ENCODE results near the gene OSGEPL1.
"Not testable (repeated sequence)": the region's sequence is repeated elsewhere in the genome, so short reads cannot be mapped to it uniquely, and the experiment has no call there.

The OSGEPL1 gene

GRCh38 chr2:189762551-189763298, at the start of gene OSGEPL1:
OSGEPL1 (minus strand) TSS chr2:189762792; CDS start chr2:189761640, 1,152 bp downstream.
- DNase-seq (ENCODE audit: insufficient read length, low spot score), result peak; percentile 87
- peak; percentile 94 for FAIRE-seq

DNA sequence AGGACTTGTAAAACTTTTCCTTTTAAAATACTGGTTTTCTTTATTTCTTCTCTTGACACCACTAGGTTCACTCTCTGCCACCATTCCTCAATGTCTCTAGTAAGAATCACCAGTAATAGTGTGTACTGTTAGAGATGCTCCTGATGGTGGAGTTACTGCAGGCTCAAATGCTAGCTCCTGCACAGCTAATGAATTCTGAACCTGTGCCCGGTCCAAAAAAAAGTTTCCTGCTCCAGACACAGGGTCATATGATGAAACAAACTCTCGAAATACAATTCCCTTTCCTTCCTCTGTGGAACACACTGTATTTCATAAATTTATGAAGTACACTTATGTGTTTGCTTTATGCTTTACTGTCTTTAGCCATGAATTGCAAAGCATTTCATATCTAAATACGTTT, 40.8 kb upstream of the OSGEPL1 start:
- DNase-seq (ENCODE audit: insufficient read length, low spot score) (no peak), FAIRE-seq (no peak)

GRCh38 chr2:189802396-189802912, 39.9 kb upstream of the OSGEPL1 start:
- no peak for FAIRE-seq

GRCh38 chr2:189799531-189799930, 36.9 kb upstream of the OSGEPL1 start:
- FAIRE-seq (peak; percentile 89), DNase-seq (ENCODE audit: insufficient read length, low spot score) (peak; percentile 44)

More at GRCh38 chr2:189802396-189802912, 39.9 kb upstream of the OSGEPL1 start:
- no peak for DNase-seq (ENCODE audit: insufficient read length, low spot score)

DNA sequence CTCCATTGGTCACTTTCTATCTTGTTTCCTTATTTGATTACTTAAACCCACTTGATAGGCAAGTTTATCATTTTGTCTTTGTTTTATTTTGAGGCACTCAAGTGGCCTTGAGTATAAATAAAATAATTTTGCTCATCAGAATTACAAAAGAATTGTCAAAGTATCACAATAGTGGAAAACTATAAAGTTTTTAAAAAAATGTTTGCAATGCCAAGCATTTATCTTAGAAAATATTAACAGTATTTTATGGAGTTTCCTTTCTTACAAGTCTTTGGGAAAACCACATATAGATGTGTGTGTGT, 36.4 kb upstream of the OSGEPL1 start:
- FAIRE-seq (no peak), DNase-seq (ENCODE audit: insufficient read length, low spot score) (no peak)

DNA sequence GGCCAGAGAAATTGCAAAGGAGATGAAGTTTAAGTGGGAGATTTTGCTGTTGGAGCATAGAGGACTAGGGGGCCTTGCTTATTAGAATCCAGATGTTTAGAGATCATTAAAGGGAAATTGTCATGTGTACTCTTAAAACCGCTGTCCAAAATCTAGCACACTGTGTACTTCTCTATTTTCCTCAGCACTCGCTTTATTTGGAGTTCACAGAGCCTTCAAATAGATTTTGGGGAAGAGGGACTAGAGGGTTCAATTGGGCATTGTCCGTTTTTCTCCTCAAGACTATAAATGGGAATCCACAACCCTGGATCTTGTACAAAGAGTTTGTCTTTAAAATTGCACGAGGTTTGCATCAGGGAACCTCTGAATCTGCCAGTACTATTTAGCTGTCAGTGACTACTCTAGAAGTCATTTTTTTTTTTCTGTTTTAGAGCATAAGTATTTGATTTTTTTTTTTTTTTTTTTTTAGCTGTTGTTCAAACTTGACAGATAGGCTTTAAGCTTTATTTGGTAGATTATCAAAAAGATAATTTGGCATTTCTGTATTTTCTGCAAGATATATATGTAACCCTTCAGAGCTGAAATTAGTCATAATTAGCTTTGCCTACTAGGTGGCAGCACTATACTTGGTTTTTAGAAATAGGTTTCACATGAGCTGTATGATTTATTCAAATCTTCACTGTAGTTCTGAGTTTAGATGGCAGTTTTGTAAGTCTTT, 35.9 kb upstream of the OSGEPL1 start:
- DNase-seq (ENCODE audit: insufficient read length, low spot score) (peak; percentile 40), FAIRE-seq (no peak)

GRCh38 chr2:189797902-189798301, 35.3 kb upstream of the OSGEPL1 start:
- FAIRE-seq, result peak; percentile 88
- DNase-seq (ENCODE audit: insufficient read length, low spot score), result no peak

GRCh38 chr2:189794310-189794709, 31.7 kb upstream of the OSGEPL1 start:
- FAIRE-seq, result no peak
- DNase-seq (ENCODE audit: insufficient read length, low spot score), result no peak

DNA sequence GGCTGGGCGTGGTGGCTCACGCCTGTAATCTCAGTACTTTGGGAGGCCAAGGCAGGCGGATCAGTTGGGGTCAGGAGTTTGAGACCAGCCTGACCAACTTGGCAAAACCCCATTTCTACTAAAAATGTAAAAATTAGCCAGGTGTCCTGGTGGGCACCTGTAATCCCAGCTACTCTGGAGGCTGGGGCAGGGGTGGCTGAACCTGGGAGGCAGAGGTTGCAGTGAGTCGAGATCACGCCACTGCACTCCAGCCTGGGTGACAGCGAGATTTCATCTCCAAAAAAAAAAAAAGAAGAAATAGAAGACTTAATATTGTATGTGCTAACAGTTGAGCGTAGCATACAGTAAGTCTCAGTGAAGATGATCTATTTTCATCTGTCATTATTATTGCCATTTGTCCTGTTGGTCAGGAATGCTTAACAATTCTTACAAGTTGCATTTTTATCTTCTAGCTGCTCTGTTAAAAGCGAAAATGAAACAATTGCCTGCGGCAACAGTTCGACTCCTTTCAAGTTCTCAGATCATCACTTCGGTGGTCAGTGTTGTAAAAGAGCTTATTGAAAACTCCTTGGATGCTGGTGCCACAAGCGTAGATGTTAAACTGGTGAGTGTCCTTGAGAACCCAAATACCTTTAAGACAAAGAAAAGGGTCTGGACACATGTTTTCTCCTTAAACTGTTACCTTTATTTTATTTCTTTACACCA, 28.9 kb upstream of the OSGEPL1 start:
- DNase-seq (ENCODE audit: insufficient read length, low spot score) (no peak), FAIRE-seq (no peak)

DNA sequence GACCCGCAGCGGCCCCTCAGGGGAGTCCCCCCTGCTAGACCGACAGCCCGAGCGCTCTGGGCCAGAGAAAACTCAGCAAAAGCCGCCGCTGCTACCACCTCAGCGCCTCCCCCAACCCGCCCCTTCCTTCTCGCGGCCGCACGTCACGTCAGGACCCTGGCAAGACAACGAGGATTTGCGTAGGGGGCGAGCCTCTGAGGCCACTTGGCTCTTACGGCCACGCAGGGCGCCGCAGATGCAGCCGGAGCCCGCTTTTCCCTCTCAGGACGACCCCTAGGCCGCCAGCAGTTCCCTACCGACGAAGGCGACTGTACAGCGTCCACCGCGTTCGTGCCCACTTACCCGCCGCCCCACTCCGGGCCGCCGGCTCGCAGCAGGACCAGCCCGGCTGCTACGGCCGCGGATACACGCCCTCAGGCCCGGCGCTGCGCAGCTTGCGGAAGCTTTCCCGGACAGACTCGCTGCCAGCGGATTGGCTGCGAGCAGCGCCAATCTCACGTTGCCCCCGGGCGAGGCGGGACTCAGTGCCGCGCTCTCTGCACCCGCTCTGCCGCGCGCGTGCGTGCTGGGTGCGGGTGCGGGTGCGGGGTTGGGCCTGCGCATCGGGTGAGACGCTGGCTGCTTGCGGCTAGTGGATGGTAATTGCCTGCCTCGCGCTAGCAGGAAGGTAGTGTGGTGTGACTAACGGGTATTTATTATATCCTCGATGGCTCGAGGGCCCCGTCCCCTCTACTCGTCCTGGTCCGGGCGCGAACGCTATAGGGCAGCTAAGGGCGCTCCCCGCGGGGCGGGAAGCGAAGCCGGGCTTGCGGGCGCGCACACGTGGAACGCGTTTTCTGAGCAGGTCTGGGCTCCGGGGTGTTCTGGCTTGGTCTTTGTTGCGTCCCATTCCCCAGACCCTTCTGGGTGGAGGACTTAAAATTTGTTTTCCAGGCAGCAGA, 21.6 kb upstream of the OSGEPL1 start, which contains the start of the genes ORMDL1 and PMS1:
TSS of gene ORMDL1 (minus strand) at position 413 of the 941 bp plus-strand sequence. CDS start 1,744 bp downstream, outside the sequence.
TSS of gene PMS1 (plus strand) at position 524 of the 941 bp plus-strand sequence. CDS start 7,360 bp downstream, outside the sequence.
- FAIRE-seq, result peak; percentile 95
- peak; percentile 94 for DNase-seq (ENCODE audit: insufficient read length, low spot score)

- FAIRE-seq, result no peak
Measured at GRCh38 chr2:189783451-189783926, 20.9 kb upstream of the OSGEPL1 start.

DNA sequence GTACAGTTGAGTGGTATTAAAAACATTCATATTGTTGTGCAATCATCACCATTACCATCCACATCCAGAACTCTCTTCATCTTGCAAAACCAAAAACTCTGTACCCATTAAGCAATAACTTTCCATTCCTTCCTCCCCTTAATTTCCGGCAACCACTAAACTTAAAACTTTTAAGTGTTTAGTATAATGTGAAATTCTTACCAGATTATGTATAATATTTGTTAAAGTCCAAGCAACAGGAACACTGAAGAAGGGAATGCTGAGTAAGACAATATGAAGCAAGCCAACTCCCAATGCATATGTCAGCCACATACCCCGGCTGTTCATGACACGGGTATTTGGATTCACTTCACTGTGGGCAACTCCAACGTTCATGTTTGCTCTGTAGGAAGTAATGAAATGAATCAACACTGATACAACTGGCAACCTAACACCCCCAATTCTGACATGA, 19.7 kb upstream of the OSGEPL1 start:
- DNase-seq (ENCODE audit: insufficient read length, low spot score) (no peak), FAIRE-seq (no peak)

More at GRCh38 chr2:189783451-189783926, 20.9 kb upstream of the OSGEPL1 start:
- DNase-seq (ENCODE audit: insufficient read length, low spot score), result peak; percentile 34

GRCh38 chr2:189772212-189772611, 9.6 kb upstream of the OSGEPL1 start:
- no peak for FAIRE-seq
- DNase-seq (ENCODE audit: insufficient read length, low spot score), result no peak

DNA sequence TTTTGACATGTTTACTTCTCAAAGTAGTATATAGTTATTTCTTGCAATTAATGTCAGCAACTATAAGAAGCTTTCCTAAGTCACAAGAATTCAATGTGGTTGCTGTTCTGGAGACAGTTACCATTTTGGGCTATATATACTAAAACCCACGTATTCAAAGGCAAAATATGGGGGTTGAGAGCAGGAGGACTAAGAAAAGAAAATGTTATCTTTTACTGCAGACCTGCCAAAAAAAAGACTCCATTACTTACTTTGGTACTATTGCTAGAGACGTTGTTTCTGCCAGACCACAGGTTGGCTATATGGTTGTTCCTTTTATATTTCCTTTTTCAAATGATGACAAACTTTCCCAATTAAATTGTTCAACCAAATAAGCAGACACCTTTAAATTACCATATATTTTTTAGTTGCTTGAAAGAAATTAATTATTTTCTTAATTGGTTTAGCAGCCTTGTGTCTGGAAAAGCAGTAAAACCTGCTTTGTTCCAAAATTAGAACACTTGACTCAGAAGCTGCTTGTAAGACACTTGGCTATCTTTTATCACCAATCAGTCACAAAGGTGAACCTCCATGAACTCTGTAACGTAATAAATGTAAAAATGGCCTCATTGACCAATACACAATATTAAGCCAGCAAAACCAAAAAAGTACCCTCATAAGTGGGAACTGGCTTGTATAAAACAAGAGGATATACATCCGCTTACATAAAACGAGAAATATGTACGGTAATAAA, 8.2 kb upstream of the OSGEPL1 start:
- DNase-seq (ENCODE audit: insufficient read length, low spot score) (no peak), FAIRE-seq (no peak)

DNA sequence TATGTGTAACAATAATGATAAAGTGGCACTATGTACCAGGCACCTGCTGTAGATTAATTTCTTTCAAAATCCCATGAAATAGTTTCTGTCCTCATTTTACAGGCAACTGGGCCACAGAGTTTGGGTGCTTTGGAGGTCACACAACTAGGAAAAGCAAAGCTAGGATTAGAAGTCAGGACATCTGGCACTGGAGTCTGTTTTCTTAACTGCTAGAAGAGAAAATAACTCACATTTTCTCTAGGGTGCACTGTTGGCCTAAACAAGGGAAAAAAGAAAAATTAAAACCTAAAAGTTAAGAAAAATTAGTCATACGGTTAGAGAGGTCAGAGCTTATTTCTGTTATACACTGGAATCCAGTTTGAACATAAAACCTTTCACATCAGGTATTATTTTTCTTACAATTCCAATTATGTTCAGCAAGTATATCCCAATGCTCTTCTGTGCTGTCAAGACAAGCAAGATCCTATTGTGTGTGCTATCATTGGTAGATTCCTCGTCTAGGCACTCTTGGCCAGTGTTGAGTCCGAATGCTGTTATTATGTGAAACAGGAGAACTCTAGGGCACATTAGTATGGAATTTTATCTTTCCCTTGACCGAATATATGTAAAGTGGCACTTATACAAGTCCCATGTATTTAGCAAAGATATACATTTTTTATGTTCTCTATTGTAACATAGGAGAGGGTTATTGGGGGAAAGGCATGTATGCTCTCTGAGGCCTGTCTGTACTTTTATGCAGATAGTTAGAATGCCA, 1.5 kb upstream of the OSGEPL1 start:
- no peak for FAIRE-seq
- no peak for DNase-seq (ENCODE audit: insufficient read length, low spot score)

DNA sequence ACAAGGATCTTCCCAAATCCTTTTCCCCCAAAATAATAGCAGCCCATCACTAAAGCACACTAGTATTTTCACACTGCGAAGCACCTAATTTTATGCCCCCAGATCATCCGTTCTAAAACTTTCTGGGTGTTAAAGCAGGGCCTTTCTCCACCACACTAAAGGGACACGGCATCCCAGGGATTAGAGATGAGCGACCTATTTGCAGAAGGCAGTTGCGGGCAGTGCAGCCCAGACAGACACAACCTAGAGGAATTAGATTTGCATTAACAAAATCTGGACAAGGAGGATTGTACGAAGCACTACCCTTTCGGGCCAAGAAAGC, 402 bp downstream of the OSGEPL1 start:
- no peak for DNase-seq (ENCODE audit: insufficient read length, low spot score)
- FAIRE-seq, result no peak

DNA sequence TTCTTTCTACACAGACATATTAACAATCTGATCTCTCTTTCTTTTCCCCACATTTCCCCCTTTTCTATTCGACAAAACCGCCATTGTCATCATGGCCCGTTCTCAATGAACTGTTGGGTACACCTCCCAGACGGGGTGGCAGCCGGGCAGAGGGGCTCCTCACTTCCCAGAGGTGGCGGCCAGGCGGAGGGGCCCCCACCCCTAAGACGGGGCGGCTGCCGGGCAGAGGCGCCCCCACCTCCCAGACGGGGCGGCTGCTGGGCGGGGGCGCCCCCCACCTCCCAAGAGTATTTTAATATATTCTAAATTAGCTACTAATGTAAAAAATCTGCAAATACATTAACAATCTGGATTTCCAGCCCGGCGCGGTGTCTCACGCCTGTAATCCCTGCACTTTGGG, 2.4 kb downstream of the OSGEPL1 start:
- not testable (repeated sequence) for DNase-seq (ENCODE audit: insufficient read length, low spot score); FAIRE-seq

GRCh38 chr2:189756311-189756952, 6.2 kb downstream of the OSGEPL1 start:
- DNase-seq (ENCODE audit: insufficient read length, low spot score), result no peak
- FAIRE-seq, result no peak
